PC-3 (cell line): ENCODE results near the gene HHAT.

Source experiments
- CTCF ChIP-seq: fragments of 300-600 bp; sonication (generic); conservative IDR thresholded peaks from 2 replicates; pipeline ENCODE4 v1.5.1; 2017; ENCODE audit warnings: antibody characterized with exemption, low read depth, mild to moderate bottlenecking, low read length
- EZH2 ChIP-seq: fragments of 300-600 bp; sonication (generic); IDR thresholded peaks from one replicate; pipeline ENCODE4 v1.6.1; 2017; ENCODE audit warnings: antibody characterized with exemption, mild to moderate bottlenecking, low read length; ENCODE audit not compliant: unreplicated experiment
- EZH2phosphoT487 ChIP-seq: fragments of 300-600 bp; sonication (generic); IDR thresholded peaks from 2 replicates; pipeline ENCODE4 v1.6.1; 2018; ENCODE audit warnings: mild to moderate bottlenecking, antibody characterized with exemption, low read length, borderline replicate concordance

- peak; percentile 97 for TF ChIP-seq CTCF
- no peak for TF ChIP-seq EZH2
- no peak for TF ChIP-seq EZH2phosphoT487
These were observed 71.5 kb downstream of the HHAT start for GRCh38 chr1:210400043-210400840.
